Neuronal stem cell (in vitro differentiated cells): ENCODE results near the gene KIAA0825.

Experiments used
- DNase-seq: peaks from one replicate; pipeline ENCODE4 v3.0.0-alpha.2; 2013; ENCODE audit warnings: low spot score
- H2AFZ ChIP-seq: one replicate; pipeline ENCODE4 v1.6.1; 2013; ENCODE audit warnings: mild to moderate bottlenecking, low read length, inconsistent platforms
- H2AK5ac ChIP-seq: 2 replicates; pipeline ENCODE4 v1.6.1; 2013; ENCODE audit warnings: low read depth, mild to moderate bottlenecking, inconsistent platforms, low read length, moderate library complexity, mixed read lengths
- H2BK120ac ChIP-seq: 2 replicates; pipeline ENCODE4 v1.6.1; 2013; ENCODE audit warnings: low read depth, mild to moderate bottlenecking, inconsistent platforms, low read length, moderate library complexity, mixed read lengths
- H2BK12ac ChIP-seq: one replicate; pipeline ENCODE4 v1.6.1; 2013; ENCODE audit warnings: low read length, inconsistent platforms
- H2BK15ac ChIP-seq: 2 replicates; pipeline ENCODE4 v1.6.1; 2013; ENCODE audit warnings: mild to moderate bottlenecking, low read length, inconsistent platforms, mixed read lengths
- H2BK5ac ChIP-seq: one replicate; pipeline ENCODE4 v1.6.1; 2013; ENCODE audit warnings: inconsistent platforms, mild to moderate bottlenecking, low read length, moderate library complexity
- H3K14ac ChIP-seq: one replicate; pipeline ENCODE4 v1.6.1; 2013; ENCODE audit warnings: low read length, inconsistent platforms
- H3K18ac ChIP-seq: 2 replicates; pipeline ENCODE4 v1.6.1; 2013; ENCODE audit warnings: low read length, inconsistent platforms
- H3K23ac ChIP-seq: 2 replicates; pipeline ENCODE4 v1.6.1; 2013; ENCODE audit warnings: low read depth, mild to moderate bottlenecking, mixed read lengths, low read length, inconsistent platforms; ENCODE audit not compliant: poor library complexity
- H3K27ac ChIP-seq: replicated peaks from 3 replicates; pipeline ENCODE4 v1.5.1; 2013; ENCODE audit warnings: low read length, inconsistent platforms
- H3K27me3 ChIP-seq, 3 experiments: 2 replicates each; pipeline ENCODE4 v1.6.1; 2013; ENCODE audit warnings: low read length in 3 of 3, mild to moderate bottlenecking in 2 of 3, inconsistent platforms in 1 of 3, low read depth in 1 of 3, mixed read lengths in 1 of 3, moderate library complexity in 1 of 3; ENCODE audit not compliant: control insufficient read depth in 3 of 3, insufficient read depth in 3 of 3
- H3K36me3 ChIP-seq, 2 donors: replicated peaks in 1 of 2; 2 replicates each; pipeline ENCODE4 v1.6.1; 2013; ENCODE audit warnings: low read length in 2 of 2; ENCODE audit not compliant: control insufficient read depth in 2 of 2, insufficient read depth in 2 of 2
- H3K4ac ChIP-seq: 2 replicates; pipeline ENCODE4 v1.6.1; 2013; ENCODE audit warnings: inconsistent platforms, mild to moderate bottlenecking, low read length, moderate library complexity
- H3K4me1 ChIP-seq, 2 donors: 1 replicate in 1 of 2; 2 replicates in 1 of 2; pipeline ENCODE4 v1.6.1; 2013; ENCODE audit warnings: low read length in 2 of 2, low read depth in 1 of 2; ENCODE audit not compliant: control insufficient read depth in 2 of 2, insufficient read depth in 1 of 2
- H3K4me2 ChIP-seq: one replicate; pipeline ENCODE4 v1.6.1; 2013; ENCODE audit warnings: mild to moderate bottlenecking, low read length, inconsistent platforms; ENCODE audit not compliant: insufficient read depth, poor library complexity, severe bottlenecking
- H3K4me3 ChIP-seq, 2 donors: 2 replicates each; pipeline ENCODE4 v1.5.1; 2013; ENCODE audit warnings: low read length in 2 of 2, mild to moderate bottlenecking in 2 of 2, inconsistent platforms in 1 of 2, moderate library complexity in 1 of 2
- H3K79me1 ChIP-seq: one replicate; pipeline ENCODE4 v1.6.1; 2013; ENCODE audit warnings: low read depth, mild to moderate bottlenecking, inconsistent platforms, low read length, moderate library complexity
- H3K9ac ChIP-seq: one replicate; pipeline ENCODE4 v1.6.1; 2013; ENCODE audit warnings: mild to moderate bottlenecking, low read depth, low read length, inconsistent platforms; ENCODE audit not compliant: poor library complexity
- H3K9me3 ChIP-seq, 2 donors: replicated peaks in 1 of 2; 2 replicates each; pipeline versions ENCODE3 to v1.6.1; 2013; ENCODE audit warnings: low read length in 2 of 2, mild to moderate bottlenecking in 2 of 2, inconsistent platforms in 1 of 2, low read depth in 1 of 2, mixed read lengths in 1 of 2, moderate library complexity in 1 of 2; ENCODE audit not compliant: control insufficient read depth in 2 of 2, insufficient read depth in 1 of 2
- H4K8ac ChIP-seq: one replicate; pipeline ENCODE4 v1.6.1; 2013; ENCODE audit warnings: low read depth, mild to moderate bottlenecking, inconsistent platforms, low read length, moderate library complexity
- H4K91ac ChIP-seq: one replicate; pipeline ENCODE4 v1.6.1; 2013; ENCODE audit warnings: low read length, low read depth, mild to moderate bottlenecking, inconsistent platforms; ENCODE audit not compliant: poor library complexity
- WGBS, 2 donors: extraction: QIAGEN DNeasy Blood & Tissue Kit; methylation state at CpG; one replicate each; pipeline ENCODE4 v1.1.7; 2013; ENCODE audit warnings: missing lambda C conversion rate in 2 of 2, mixed read lengths in 1 of 2; ENCODE audit not compliant: insufficient read length in 2 of 2, insufficient replicate concordance in 1 of 2; ENCODE audit errors: extremely low coverage in 2 of 2; 5-methylcytosine and 5-hydroxymethylcytosine counted together

KIAA0825 gene

DNA sequence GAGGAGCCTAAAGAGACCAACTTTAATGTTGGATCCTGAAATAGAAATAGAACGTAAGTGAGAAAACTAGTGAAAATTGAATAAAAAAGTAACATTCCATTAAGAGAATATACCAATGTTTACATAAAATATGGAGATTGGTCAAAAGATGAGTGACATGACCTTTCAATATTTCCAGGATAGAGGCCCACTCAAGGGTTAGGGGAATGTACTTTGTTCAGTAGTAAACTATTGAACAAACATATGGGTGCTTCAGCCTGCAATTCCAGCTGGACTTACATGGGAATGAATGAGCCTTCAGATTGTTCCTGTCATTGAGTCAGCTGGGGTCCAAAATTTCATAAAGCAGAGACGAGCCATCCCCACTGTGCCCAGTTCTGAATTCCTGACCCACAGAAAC is 505.3 kb downstream of the KIAA0825 start:
- no peak overlapping the region for H3K27ac ChIP-seq
- no peak overlapping the region for H2BK120ac ChIP-seq
- no peak overlapping the region for H3K4me3 ChIP-seq
- H3K18ac ChIP-seq: no peak overlapping the region
- H3K79me1 ChIP-seq: no peaks in the 10 kb centered on the region
- no peak for DNase-seq
- H3K14ac ChIP-seq: no peak overlapping the region
- no peak overlapping the region for H2BK12ac ChIP-seq
- no peak overlapping the region for H3K23ac ChIP-seq
- no peak overlapping the region for H3K4me2 ChIP-seq
- peak overlapping the region; percentile 40 for H2AFZ ChIP-seq
- no peaks in the 10 kb centered on the region for H3K36me3 ChIP-seq
- no peak overlapping the region for H2BK5ac ChIP-seq
- peaks cover 0 to 6% of the 10 kb centered on the region in 2 donors for H3K4me1 ChIP-seq
- no CpG with 5 or more reads among the region's 2 CpGs for WGBS, 2 donors
- H3K4ac ChIP-seq: no peak overlapping the region
- H2AK5ac ChIP-seq: no peak overlapping the region
- H4K91ac ChIP-seq: no peak overlapping the region
- no peaks in the 10 kb centered on the region for H3K27me3 ChIP-seq
- H3K9me3 ChIP-seq: peaks cover 0 to 19% of the 10 kb centered on the region in 2 donors
- H3K9ac ChIP-seq: no peak overlapping the region
- H4K8ac ChIP-seq: no peak overlapping the region
- H2BK15ac ChIP-seq: no peak overlapping the region

DNA sequence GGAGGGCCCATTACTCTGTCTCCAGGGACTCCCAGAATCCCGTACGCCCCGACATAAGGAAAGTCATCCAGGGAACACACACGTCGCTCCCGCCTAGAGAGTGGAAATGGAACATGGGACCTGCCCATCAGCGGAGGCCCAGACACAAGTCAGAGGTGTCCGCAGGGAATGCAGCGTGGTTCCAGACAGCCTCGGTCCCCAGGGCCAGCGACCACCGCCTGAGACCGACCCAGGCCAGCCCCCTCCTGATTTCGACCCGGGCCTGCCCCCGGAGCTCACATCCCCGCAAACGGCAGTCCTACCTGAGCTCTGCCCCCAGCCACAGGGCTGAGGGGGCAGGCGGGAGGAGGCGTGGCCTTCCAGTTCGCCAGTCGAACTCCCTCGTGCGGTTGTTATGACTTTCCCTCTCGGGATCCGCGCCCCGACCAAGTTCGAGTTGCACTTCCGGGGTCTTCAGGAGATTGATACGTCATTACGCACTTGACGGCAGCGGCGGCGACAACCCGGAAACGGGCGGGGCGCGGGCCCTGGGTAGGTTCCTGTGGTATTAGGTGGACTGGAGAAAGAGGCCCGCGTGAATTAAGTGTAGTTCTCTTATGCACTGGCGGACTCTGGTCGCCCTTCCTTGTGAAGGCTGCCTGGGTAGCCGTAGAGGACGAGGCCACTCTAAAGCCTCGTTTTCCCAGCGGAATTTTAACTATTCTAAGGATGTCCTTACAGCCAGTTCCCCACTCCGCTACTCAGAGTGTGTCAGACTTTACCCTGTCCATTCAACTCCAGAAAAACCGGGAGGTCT is 507.0 kb downstream of the KIAA0825 start:
- Histone ChIP-seq H3K9me3 (peaks cover 0 to 9% of the 10 kb centered on the region in 2 donors), H3K27ac (peak overlapping the region; percentile 53), H3K4me2 (peak overlapping the region; percentile 60), H3K79me1 (no peaks in the 10 kb centered on the region), H2BK120ac (no peak overlapping the region), H2AK5ac (no peak overlapping the region), H4K91ac (no peak overlapping the region), H3K23ac (no peak overlapping the region), H3K14ac (no peak overlapping the region), H3K4ac (no peak overlapping the region), H2BK5ac (no peak overlapping the region), H3K27me3 (no peaks in the 10 kb centered on the region), H2AFZ (peak overlapping the region; percentile 98), H3K18ac (peak overlapping the region; percentile 93), H2BK12ac (no peak overlapping the region), H3K4me1 (peaks cover 0 to 6% of the 10 kb centered on the region in 2 donors), H2BK15ac (no peak overlapping the region), H3K36me3 (no peaks in the 10 kb centered on the region), H3K4me3 (peak overlapping the region; percentile 84 to 95), H4K8ac (no peak overlapping the region), H3K9ac (peak overlapping the region; percentile 83)
- peak; percentile 79 for DNase-seq
- WGBS, 2 donors: no CpG with 5 or more reads among the region's 51 CpGs

DNA sequence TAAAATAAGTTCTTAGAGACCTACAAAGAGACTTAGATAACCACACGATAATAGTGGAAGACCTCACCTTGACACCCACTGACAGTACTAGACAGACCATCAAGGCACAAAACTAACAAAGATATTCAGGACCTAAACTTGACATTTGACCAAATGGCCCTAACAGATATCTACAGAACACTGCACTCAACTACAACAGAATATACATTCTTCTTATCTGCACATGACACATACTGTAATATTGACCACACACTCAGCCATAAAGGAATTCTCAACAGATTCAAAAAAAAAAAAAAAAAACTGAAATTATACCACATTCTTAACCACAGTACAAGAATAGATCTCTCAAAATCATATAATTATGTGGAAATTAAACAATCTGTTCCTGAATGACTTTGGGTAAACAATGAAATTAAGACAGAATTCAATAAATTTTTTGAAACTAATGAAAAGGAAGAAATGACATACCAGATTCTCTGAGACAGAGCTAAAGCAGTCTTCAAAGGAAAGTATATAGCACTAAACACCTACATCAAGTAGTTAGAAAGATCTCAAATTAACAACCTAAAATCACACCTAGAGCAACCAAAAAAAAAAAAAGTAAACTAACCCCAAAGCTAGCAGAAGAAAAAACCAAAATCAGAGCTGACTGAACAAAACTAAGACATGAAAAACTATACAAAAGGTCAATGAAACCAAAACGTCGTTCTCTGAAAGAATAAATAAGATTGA is 514.7 kb downstream of the KIAA0825 start:
- no CpG with 5 or more reads among the region's 3 CpGs for WGBS, 2 donors
- H3K4me3 ChIP-seq: no peak overlapping the region
- no peak overlapping the region for H3K27ac ChIP-seq
- H2AFZ ChIP-seq: no peak overlapping the region
- no peak overlapping the region for H2AK5ac ChIP-seq
- no peak overlapping the region for H3K4ac ChIP-seq
- DNase-seq: no peak
- no peak overlapping the region for H2BK12ac ChIP-seq
- no peak overlapping the region for H3K18ac ChIP-seq
- H3K36me3 ChIP-seq: no peaks in the 10 kb centered on the region
- no peaks in the 10 kb centered on the region for H3K79me1 ChIP-seq
- no peaks in the 10 kb centered on the region for H3K4me1 ChIP-seq
- no peak overlapping the region for H3K4me2 ChIP-seq
- H3K23ac ChIP-seq: no peak overlapping the region
- no peaks in the 10 kb centered on the region for H3K27me3 ChIP-seq
- H3K9me3 ChIP-seq: peaks cover 2 to 26% of the 10 kb centered on the region in 2 donors
- no peak overlapping the region for H2BK120ac ChIP-seq
- no peak overlapping the region for H3K9ac ChIP-seq
- no peak overlapping the region for H2BK15ac ChIP-seq
- H2BK5ac ChIP-seq: no peak overlapping the region
- no peak overlapping the region for H4K91ac ChIP-seq
- no peak overlapping the region for H4K8ac ChIP-seq
- H3K14ac ChIP-seq: no peak overlapping the region
